Measurements from ENCODE around the gene GSK3A.

GSK3A gene

DNA sequence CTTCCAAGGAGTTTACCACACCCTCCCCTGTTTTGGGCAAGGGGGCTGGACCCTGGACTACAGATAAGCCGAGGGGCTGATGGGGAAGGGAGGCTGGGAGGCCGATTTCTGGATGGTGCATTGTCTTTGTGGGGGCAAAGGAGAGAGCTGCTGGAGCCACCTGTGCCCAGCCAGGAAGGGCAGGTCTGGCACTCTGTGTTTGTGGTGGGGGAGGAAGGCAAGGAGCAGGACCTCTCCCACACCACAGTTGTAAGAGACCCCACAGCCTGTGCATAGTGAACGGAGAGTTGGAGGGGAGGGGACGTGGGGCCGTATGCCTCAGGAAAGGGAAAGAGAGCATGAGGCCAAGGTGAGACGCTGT is 43.6 kb upstream of the GSK3A start:
- Histone ChIP-seq H3K27me3 (ENCODE audit: control insufficient read depth, insufficient read depth, low read length) (no peaks in the 10 kb centered on the region), H3K9ac (ENCODE audit: low read depth, low read length) (no peak overlapping the region), H3K4me1 (ENCODE audit: control insufficient read depth, insufficient read depth, low read length) (peaks cover 19% of the 10 kb centered on the region), H3K9me3 (ENCODE audit: control insufficient read depth, insufficient read depth, low read length) (no peaks in the 10 kb centered on the region), H3K36me3 (ENCODE audit: control insufficient read depth, insufficient read depth, low read length) (peaks cover 39% of the 10 kb centered on the region), H3K4me3 (ENCODE audit: low read depth, low read length) (no peak overlapping the region)

DNA sequence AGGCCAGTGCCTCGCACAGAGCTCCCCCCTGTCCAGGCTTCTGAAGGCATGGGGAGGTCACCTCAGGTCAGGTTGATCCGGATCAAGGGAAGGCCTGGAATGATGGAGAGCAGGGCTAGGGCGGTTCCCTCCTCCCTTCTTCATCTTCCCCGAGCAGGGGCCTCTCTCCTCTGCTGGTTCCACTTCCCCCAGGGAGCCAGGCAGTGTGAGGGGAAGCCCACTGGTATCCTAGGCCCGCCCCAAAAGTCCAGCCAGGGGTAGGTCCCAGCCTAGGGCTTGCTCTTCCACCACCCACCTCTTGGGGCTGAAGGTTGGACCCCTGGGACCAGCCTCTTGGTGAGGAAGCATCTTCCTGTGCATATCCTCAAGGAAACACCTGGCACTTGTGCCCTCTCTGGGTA is 43.1 kb upstream of the GSK3A start:
- H3K27me3 ChIP-seq (ENCODE audit: control insufficient read depth, insufficient read depth, low read length) = no peaks in the 10 kb centered on the region
- H3K36me3 ChIP-seq (ENCODE audit: control insufficient read depth, insufficient read depth, low read length) = peaks cover 35% of the 10 kb centered on the region
- H3K9me3 ChIP-seq (ENCODE audit: control insufficient read depth, insufficient read depth, low read length) = no peaks in the 10 kb centered on the region
- H3K9ac ChIP-seq (ENCODE audit: low read depth, low read length) = no peak overlapping the region
- H3K4me1 ChIP-seq (ENCODE audit: control insufficient read depth, insufficient read depth, low read length) = peaks cover 19% of the 10 kb centered on the region
- H3K4me3 ChIP-seq (ENCODE audit: low read depth, low read length) = peak overlapping the region; percentile 74

- peaks cover 28% of the 10 kb centered on the region for H3K36me3 ChIP-seq (ENCODE audit: control insufficient read depth, insufficient read depth, low read length)
- H3K9ac ChIP-seq (ENCODE audit: low read depth, low read length) = no peak overlapping the region
- no peaks in the 10 kb centered on the region for H3K9me3 ChIP-seq (ENCODE audit: control insufficient read depth, insufficient read depth, low read length)
- H3K4me1 ChIP-seq (ENCODE audit: control insufficient read depth, insufficient read depth, low read length) = peaks cover 19% of the 10 kb centered on the region
- H3K4me3 ChIP-seq (ENCODE audit: low read depth, low read length) = peak overlapping the region; percentile 74
- no peaks in the 10 kb centered on the region for H3K27me3 ChIP-seq (ENCODE audit: control insufficient read depth, insufficient read depth, low read length)
Measured at GRCh38 chr19:42284591-42285341, 42.4 kb upstream of the GSK3A start.

DNA sequence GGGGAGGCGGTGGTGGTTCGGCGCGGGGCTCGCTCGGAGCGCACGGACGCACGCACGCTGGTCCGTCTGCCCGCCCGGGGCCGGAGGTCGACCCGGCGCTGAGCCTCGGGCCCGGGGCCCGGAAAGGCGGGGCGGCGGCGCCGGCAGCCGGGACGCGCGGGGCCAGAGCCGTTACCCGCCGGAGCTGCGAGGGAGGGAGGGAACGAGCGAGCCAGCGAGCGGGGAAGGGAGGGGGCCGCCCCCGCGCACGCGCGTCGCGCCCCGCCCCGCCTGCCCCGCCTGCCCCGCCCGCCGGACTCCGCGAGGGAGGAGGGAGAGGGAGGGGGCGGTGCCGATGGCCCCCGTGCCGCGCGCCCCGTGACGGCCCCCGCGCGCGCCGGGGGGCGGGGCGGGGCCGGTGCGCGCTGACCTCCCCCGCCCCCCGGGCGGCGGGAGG is 41.7 kb upstream of the GSK3A start:
- Histone ChIP-seq H3K27me3 (ENCODE audit: control insufficient read depth, insufficient read depth, low read length) (no peaks in the 10 kb centered on the region), H3K9ac (ENCODE audit: low read depth, low read length) (no peak overlapping the region), H3K4me1 (ENCODE audit: control insufficient read depth, insufficient read depth, low read length) (peaks cover 22% of the 10 kb centered on the region), H3K4me3 (ENCODE audit: low read depth, low read length) (peak overlapping the region; percentile 43), H3K36me3 (ENCODE audit: control insufficient read depth, insufficient read depth, low read length) (peaks cover 21% of the 10 kb centered on the region), H3K9me3 (ENCODE audit: control insufficient read depth, insufficient read depth, low read length) (no peaks in the 10 kb centered on the region)

DNA sequence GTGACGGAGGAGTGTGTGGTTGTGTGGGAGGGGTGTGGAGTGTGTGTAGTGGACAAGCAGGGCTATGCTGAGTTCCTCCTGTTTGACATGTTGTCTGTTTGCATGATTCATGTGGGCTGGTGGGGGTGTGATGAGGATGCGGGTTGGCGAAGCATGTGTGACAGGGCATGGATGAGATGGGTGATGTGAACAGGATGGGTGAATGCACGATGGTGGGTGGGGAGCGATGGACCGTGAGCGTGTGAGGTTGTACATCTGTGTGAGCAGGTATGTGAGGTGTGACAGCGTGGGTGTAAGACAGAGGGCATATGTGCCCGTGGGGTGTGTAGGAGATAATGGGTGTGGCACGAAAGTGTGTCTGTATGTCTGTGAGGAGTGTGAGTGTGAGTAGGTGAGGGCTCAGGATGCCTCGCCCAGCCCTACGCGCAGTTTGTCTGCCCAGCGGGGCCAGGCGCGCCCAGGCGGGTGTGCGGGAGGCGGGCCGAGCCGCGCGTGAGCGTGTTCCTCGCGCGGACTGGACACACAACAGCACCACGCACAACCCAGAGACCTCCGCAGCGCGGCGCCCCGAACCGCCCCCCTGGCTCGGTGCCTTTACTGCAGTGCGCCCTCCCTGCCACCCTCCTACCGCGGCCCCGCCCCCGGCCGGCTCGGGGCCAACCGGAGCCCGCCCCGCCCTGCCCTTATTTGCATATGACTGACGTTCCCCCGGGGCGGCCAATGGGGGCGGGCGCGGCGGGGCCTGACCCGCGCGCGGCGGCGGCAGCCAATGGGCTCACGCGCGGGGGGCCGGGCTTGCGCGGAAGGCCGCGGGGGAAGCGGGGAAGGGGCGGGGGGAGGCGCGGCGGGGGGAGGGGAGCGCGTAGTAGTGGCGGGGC is 41.0 kb upstream of the GSK3A start:
- Histone ChIP-seq H3K36me3 (ENCODE audit: control insufficient read depth, insufficient read depth, low read length) (peaks cover 16% of the 10 kb centered on the region), H3K4me1 (ENCODE audit: control insufficient read depth, insufficient read depth, low read length) (peaks cover 22% of the 10 kb centered on the region), H3K9me3 (ENCODE audit: control insufficient read depth, insufficient read depth, low read length) (no peaks in the 10 kb centered on the region), H3K4me3 (ENCODE audit: low read depth, low read length) (peak overlapping the region; percentile 66), H3K9ac (ENCODE audit: low read depth, low read length) (no peak overlapping the region), H3K27me3 (ENCODE audit: control insufficient read depth, insufficient read depth, low read length) (no peaks in the 10 kb centered on the region)

DNA sequence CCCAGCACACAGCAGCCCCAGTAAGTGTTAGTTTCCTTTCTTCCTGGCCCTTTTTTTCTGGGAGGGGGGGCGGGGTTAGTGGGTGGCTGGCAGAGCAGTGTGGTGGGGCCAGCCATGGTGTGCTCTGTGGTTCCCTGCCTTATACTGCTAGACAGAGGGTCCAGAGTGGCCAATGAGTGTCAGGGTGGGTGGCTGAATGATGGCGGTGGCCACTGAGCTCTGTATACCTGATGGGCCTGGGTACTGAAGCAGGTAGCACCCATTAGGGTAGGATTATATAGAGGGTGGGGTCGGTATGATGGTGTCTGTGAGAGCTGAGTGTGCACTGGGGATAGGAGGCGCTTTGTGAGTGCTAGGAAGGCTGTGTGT is 40.4 kb upstream of the GSK3A start:
- Histone ChIP-seq H3K27me3 (ENCODE audit: control insufficient read depth, insufficient read depth, low read length) (no peaks in the 10 kb centered on the region), H3K36me3 (ENCODE audit: control insufficient read depth, insufficient read depth, low read length) (peaks cover 11% of the 10 kb centered on the region), H3K4me1 (ENCODE audit: control insufficient read depth, insufficient read depth, low read length) (peaks cover 22% of the 10 kb centered on the region), H3K4me3 (ENCODE audit: low read depth, low read length) (peak overlapping the region; percentile 66), H3K9ac (ENCODE audit: low read depth, low read length) (no peak overlapping the region), H3K9me3 (ENCODE audit: control insufficient read depth, insufficient read depth, low read length) (no peaks in the 10 kb centered on the region)

DNA sequence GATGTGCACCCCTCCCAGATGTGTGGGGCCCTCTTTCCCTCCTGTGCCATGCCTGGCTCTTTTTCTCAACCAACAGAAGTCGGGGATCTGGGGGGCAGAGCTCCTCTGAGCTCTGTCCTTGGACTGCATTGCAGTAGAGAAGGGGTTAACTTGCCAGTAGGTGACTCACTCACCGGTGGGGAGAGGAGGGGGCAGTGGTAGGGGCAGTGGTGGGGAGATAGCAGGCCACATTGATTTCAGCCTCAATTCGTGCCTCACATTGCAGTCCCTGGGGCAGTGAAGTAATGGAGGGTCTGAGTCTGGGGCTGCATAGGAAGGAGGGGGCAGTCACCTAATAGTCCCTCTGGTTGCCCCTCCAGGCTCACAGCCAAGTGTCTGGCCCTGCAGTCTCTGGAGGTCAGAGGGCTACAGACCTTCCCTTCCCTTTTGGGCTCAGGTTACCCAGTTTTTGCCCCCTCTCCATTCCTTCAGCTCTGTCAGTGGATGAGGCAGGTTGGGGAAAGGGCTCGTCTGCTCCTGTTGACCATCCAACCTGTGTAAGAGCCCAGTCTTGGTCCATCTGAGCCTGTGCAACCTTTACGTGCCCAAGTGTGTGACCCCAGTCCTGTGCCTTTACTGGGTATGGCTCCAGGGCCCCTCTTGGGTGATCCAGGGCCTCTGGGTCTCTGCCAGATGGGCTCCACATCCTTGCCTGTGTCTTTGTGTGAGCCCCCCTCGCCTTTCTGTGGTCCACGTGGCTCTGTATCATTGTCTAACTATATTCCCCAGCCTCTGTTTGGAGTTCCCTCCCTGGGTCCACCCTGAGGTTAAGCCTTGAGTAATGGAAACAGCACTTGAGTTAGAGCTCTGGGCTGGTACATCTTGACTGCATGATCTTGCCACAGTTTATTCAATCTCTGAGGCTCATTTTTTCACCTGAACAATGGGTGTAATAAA is 39.7 kb upstream of the GSK3A start:
- Histone ChIP-seq H3K27me3 (ENCODE audit: control insufficient read depth, insufficient read depth, low read length) (no peaks in the 10 kb centered on the region), H3K4me3 (ENCODE audit: low read depth, low read length) (peak overlapping the region; percentile 54), H3K9ac (ENCODE audit: low read depth, low read length) (no peak overlapping the region), H3K9me3 (ENCODE audit: control insufficient read depth, insufficient read depth, low read length) (no peaks in the 10 kb centered on the region), H3K36me3 (ENCODE audit: control insufficient read depth, insufficient read depth, low read length) (peaks cover 5% of the 10 kb centered on the region), H3K4me1 (ENCODE audit: control insufficient read depth, insufficient read depth, low read length) (peaks cover 22% of the 10 kb centered on the region)

DNA sequence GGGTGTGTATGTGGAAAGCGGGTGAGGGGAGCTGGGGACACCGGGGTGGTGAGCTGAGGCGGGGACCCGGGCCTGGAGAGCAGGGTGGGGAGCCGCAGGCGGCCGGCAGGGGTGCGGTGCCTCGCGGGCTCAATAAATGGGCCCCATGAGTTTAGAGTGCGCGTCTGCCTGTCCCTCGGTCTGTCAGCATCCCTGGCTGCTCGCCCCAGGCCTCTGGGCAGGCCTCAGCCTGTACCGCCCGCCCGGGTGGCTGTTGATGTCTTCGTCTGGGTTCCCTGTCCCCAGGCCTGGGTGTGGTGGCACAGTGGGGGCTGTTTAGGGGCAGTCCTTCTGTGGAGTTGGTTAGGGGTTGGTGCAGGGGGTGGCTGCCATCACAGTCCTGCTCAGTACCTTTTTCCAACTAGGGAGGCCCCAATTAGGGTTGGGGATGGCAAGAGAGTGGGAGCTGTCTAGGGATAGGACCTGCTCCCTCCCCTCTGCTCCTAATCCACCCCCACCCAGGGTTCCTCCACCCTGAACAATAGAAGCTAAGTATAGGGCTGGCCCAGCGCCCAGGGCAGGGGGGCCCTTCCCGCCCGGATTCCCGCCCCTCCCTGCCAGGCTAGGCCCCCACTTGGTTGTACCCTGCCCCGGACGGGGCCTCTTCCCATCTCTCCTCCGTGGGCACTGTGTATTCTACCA is 38.9 kb upstream of the GSK3A start:
- H3K4me1 ChIP-seq (ENCODE audit: control insufficient read depth, insufficient read depth, low read length) = peaks cover 22% of the 10 kb centered on the region
- H3K4me3 ChIP-seq (ENCODE audit: low read depth, low read length) = peak overlapping the region; percentile 54
- H3K27me3 ChIP-seq (ENCODE audit: control insufficient read depth, insufficient read depth, low read length) = no peaks in the 10 kb centered on the region
- no peaks in the 10 kb centered on the region for H3K9me3 ChIP-seq (ENCODE audit: control insufficient read depth, insufficient read depth, low read length)
- no peak overlapping the region for H3K9ac ChIP-seq (ENCODE audit: low read depth, low read length)
- H3K36me3 ChIP-seq (ENCODE audit: control insufficient read depth, insufficient read depth, low read length) = no peaks in the 10 kb centered on the region

- Histone ChIP-seq H3K4me1 (ENCODE audit: control insufficient read depth, insufficient read depth, low read length) (peaks cover 22% of the 10 kb centered on the region), H3K4me3 (ENCODE audit: low read depth, low read length) (peak overlapping the region; percentile 67), H3K27me3 (ENCODE audit: control insufficient read depth, insufficient read depth, low read length) (no peaks in the 10 kb centered on the region), H3K9ac (ENCODE audit: low read depth, low read length) (no peak overlapping the region), H3K36me3 (ENCODE audit: control insufficient read depth, insufficient read depth, low read length) (no peaks in the 10 kb centered on the region), H3K9me3 (ENCODE audit: control insufficient read depth, insufficient read depth, low read length) (no peaks in the 10 kb centered on the region)
Measured at GRCh38 chr19:42280815-42281145, 38.4 kb upstream of the GSK3A start.

- H3K4me1 ChIP-seq (ENCODE audit: control insufficient read depth, insufficient read depth, low read length) = peaks cover 20% of the 10 kb centered on the region
- H3K27me3 ChIP-seq (ENCODE audit: control insufficient read depth, insufficient read depth, low read length) = no peaks in the 10 kb centered on the region
- no peaks in the 10 kb centered on the region for H3K36me3 ChIP-seq (ENCODE audit: control insufficient read depth, insufficient read depth, low read length)
- H3K9ac ChIP-seq (ENCODE audit: low read depth, low read length) = peak overlapping the region; percentile 76
- no peaks in the 10 kb centered on the region for H3K9me3 ChIP-seq (ENCODE audit: control insufficient read depth, insufficient read depth, low read length)
- peak overlapping the region; percentile 67 for H3K4me3 ChIP-seq (ENCODE audit: low read depth, low read length)
Measured at GRCh38 chr19:42279902-42280814, 37.8 kb upstream of the GSK3A start.
